ENCODE data around the gene CALU. TPM values are rescaled to one million over a fixed set of nuclear protein-coding genes. Genes with fewer than 3 reads are reported as not detected.

The CALU gene
- polyA plus RNA-seq, 3 donors: 13.8 to 44.0 (median 33.2) TPM

GRCh38 chr7:128795129-128795528, 56.0 kb downstream of the CALU start:
- Mint-ChIP-seq H3K27ac (no peak overlapping the region), H3K36me3 (peaks cover 0 to 4% of the 10 kb centered on the region in 2 donors), H3K4me3 (no peak overlapping the region), H3K4me1 (peaks cover 23% of the 10 kb centered on the region), H3K9me3 (peaks cover 0 to 8% (median 2%) of the 10 kb centered on the region in 7 donors), H3K27me3 (ENCODE audit: low read depth in 3 of 3) (peaks cover 14 to 30% (median 25%) of the 10 kb centered on the region in 3 donors)
- intact Hi-C loops (cut with micrococcal nuclease): no loop called here
- no peak overlapping the region for H3K9ac ChIP-seq (ENCODE audit: insufficient read depth, low read length, poor library complexity, severe bottlenecking)
- WGBS (ENCODE audit: insufficient coverage): 95% methylated on average over 4 of the region's 4 CpGs
- peaks cover 5 to 22% of the 10 kb centered on the region in 2 donors for H3K27me3 ChIP-seq (ENCODE audit: control insufficient read depth in 2 of 2, insufficient read depth in 2 of 2, low read length in 2 of 2)
- H4K20me1 ChIP-seq (ENCODE audit: insufficient read depth, low read length): no peaks in the 10 kb centered on the region
- H3K9me3 ChIP-seq (replicated peaks in 1 of 2; ENCODE audit: control insufficient read depth in 1 of 2, insufficient read depth in 1 of 2, low read length in 2 of 2): no peaks in the 10 kb centered on the region
- no peak overlapping the region for H3K4me3 ChIP-seq (replicated peaks in 1 of 3; ENCODE audit: low read depth in 2 of 3, low read length in 3 of 3)
- DNase-seq: no peak
- peaks cover 19 to 21% of the 10 kb centered on the region in 2 donors for H3K4me1 ChIP-seq (ENCODE audit: control insufficient read depth in 1 of 2, insufficient read depth in 2 of 2, low read length in 2 of 2)
- no peak for TF ChIP-seq CTCF (IDR thresholded peaks at IDR 0.05)
- H2AFZ ChIP-seq (ENCODE audit: insufficient read depth, low read depth, low read length, poor library complexity, severe bottlenecking): no peak overlapping the region
- H3K79me2 ChIP-seq (ENCODE audit: insufficient read depth, low read length): no peaks in the 10 kb centered on the region
- H3K4me2 ChIP-seq (replicated peaks; ENCODE audit: extremely low read depth, low read length, poor library complexity, severe bottlenecking): no peak overlapping the region
- H3K36me3 ChIP-seq (replicated peaks in 1 of 2; ENCODE audit: control insufficient read depth in 1 of 2, insufficient read depth in 2 of 2, low read length in 2 of 2): no peaks in the 10 kb centered on the region
- H3K27ac ChIP-seq (ENCODE audit: low read depth in 1 of 2, low read length in 2 of 2): no peak overlapping the region

- Mint-ChIP-seq H3K27ac (no peak overlapping the region), H3K4me1 (peaks cover 19% of the 10 kb centered on the region), H3K9me3 (peaks cover 0 to 4% (median 0%) of the 10 kb centered on the region in 7 donors), H3K4me3 (no peak overlapping the region), H3K36me3 (peaks cover 0 to 2% of the 10 kb centered on the region in 2 donors), H3K27me3 (ENCODE audit: low read depth in 3 of 3) (peaks cover 8 to 25% (median 16%) of the 10 kb centered on the region in 3 donors)
- Histone ChIP-seq H4K20me1 (ENCODE audit: insufficient read depth, low read length) (no peaks in the 10 kb centered on the region), H3K4me1 (ENCODE audit: control insufficient read depth in 1 of 2, insufficient read depth in 2 of 2, low read length in 2 of 2) (peaks cover 14 to 15% of the 10 kb centered on the region in 2 donors), H3K27me3 (ENCODE audit: control insufficient read depth in 2 of 2, insufficient read depth in 2 of 2, low read length in 2 of 2) (peaks cover 0 to 16% of the 10 kb centered on the region in 2 donors), H3K79me2 (ENCODE audit: insufficient read depth, low read length) (no peaks in the 10 kb centered on the region), H3K36me3 (replicated peaks in 1 of 2; ENCODE audit: control insufficient read depth in 1 of 2, insufficient read depth in 2 of 2, low read length in 2 of 2) (no peaks in the 10 kb centered on the region), H3K9ac (ENCODE audit: insufficient read depth, low read length, poor library complexity, severe bottlenecking) (no peak overlapping the region), H3K4me3 (replicated peaks in 1 of 3; ENCODE audit: low read depth in 2 of 3, low read length in 3 of 3) (no peak overlapping the region), H3K4me2 (replicated peaks; ENCODE audit: extremely low read depth, low read length, poor library complexity, severe bottlenecking) (no peak overlapping the region), H3K9me3 (replicated peaks in 1 of 2; ENCODE audit: control insufficient read depth in 1 of 2, insufficient read depth in 1 of 2, low read length in 2 of 2) (no peaks in the 10 kb centered on the region), H3K27ac (ENCODE audit: low read depth in 1 of 2, low read length in 2 of 2) (no peak overlapping the region), H2AFZ (ENCODE audit: insufficient read depth, low read depth, low read length, poor library complexity, severe bottlenecking) (no peak overlapping the region)
- no peak for TF ChIP-seq CTCF (IDR thresholded peaks at IDR 0.05)
- WGBS (ENCODE audit: insufficient coverage): 100% methylated on average over 4 of the region's 5 CpGs
- no peak for DNase-seq
- intact Hi-C loops (cut with micrococcal nuclease): no loop called here
Measured at GRCh38 chr7:128796327-128796726, 57.2 kb downstream of the CALU start.

Data from CD14-positive monocyte (primary cell).